Occipital lobe (tissue), 2 donors: ENCODE results near the gene FAM43A. TPM values are rescaled to one million over a fixed set of nuclear protein-coding genes. Genes with fewer than 3 reads are reported as not detected.
A peak's percentile ranks its signal among the peaks of the same experiment; 100 is the strongest.

Experiments used
- DNase-seq: peaks from one replicate; lab custom pipeline; 2025; lab: John Stamatoyannopoulos, UW
- total RNA-seq: library from RNA; depleted of rRNA; stranded (reverse); fragments of >200 nt; gene quantifications from one replicate; pipeline ENCODE4 v1.2.3, GENCODE V29; 2014

Gene FAM43A
- total RNA-seq, result 5.3 TPM

- peak; percentile 92 for DNase-seq
Measured at GRCh38 chr3:194685718-194686413, at the start of gene FAM43A. FAM43A (plus strand) TSS chr3:194685883; CDS start chr3:194686827, 944 bp downstream.

GRCh38 chr3:194637066-194637465 lies 48.6 kb upstream of the FAM43A start:
- no peak for DNase-seq

GRCh38 chr3:194637541-194638400 lies 47.9 kb upstream of the FAM43A start:
- no peak for DNase-seq

GRCh38 chr3:194638991-194639605 lies 46.6 kb upstream of the FAM43A start:
- no peak for DNase-seq

- DNase-seq, result no peak
Measured at GRCh38 chr3:194640829-194641228, 44.9 kb upstream of the FAM43A start.

GRCh38 chr3:194642769-194643168 lies 42.9 kb upstream of the FAM43A start:
- DNase-seq, result no peak

GRCh38 chr3:194647747-194648146 lies 37.9 kb upstream of the FAM43A start:
- no peak for DNase-seq

GRCh38 chr3:194654443-194654842 lies 31.2 kb upstream of the FAM43A start:
- DNase-seq, result no peak

GRCh38 chr3:194657439-194657838 lies 28.2 kb upstream of the FAM43A start:
- DNase-seq, result no peak

- DNase-seq, result no peak
Measured at GRCh38 chr3:194658477-194659242, 27.0 kb upstream of the FAM43A start.

- DNase-seq, result no peak
Measured at GRCh38 chr3:194659778-194660177, 25.9 kb upstream of the FAM43A start.

- DNase-seq, result no peak
Measured at GRCh38 chr3:194661374-194661773, 24.3 kb upstream of the FAM43A start.

GRCh38 chr3:194661946-194662345 lies 23.7 kb upstream of the FAM43A start:
- no peak for DNase-seq

- DNase-seq, result no peak
Measured at GRCh38 chr3:194664857-194665256, 20.8 kb upstream of the FAM43A start.

GRCh38 chr3:194667363-194667762 lies 18.3 kb upstream of the FAM43A start:
- DNase-seq, result no peak

GRCh38 chr3:194671511-194671899 lies 14.2 kb upstream of the FAM43A start:
- DNase-seq, result no peak

- peak; percentile 83 for DNase-seq
Measured at GRCh38 chr3:194671900-194672808, 13.5 kb upstream of the FAM43A start, which contains the start of gene LSG1. LSG1 (minus strand) TSS chr3:194672191; CDS start chr3:194672162, 29 bp downstream.

- no peak for DNase-seq
Measured at GRCh38 chr3:194672876-194673275, 12.8 kb upstream of the FAM43A start.

GRCh38 chr3:194673761-194674160 lies 11.9 kb upstream of the FAM43A start:
- no peak for DNase-seq

- no peak for DNase-seq
Measured at GRCh38 chr3:194675081-194675640, 10.5 kb upstream of the FAM43A start.
